Islet precursor cell (in vitro differentiated cells): ENCODE measurements around the gene ZCCHC3.
"Not testable (repeated sequence)": the region's sequence is repeated elsewhere in the genome, so short reads cannot be mapped to it uniquely, and the experiment has no call there.

ENCODE experiments used
- DNase-seq: peaks from one replicate; pipeline ENCODE4 v3.0.0-alpha.2; 2018

ZCCHC3 gene

DNA sequence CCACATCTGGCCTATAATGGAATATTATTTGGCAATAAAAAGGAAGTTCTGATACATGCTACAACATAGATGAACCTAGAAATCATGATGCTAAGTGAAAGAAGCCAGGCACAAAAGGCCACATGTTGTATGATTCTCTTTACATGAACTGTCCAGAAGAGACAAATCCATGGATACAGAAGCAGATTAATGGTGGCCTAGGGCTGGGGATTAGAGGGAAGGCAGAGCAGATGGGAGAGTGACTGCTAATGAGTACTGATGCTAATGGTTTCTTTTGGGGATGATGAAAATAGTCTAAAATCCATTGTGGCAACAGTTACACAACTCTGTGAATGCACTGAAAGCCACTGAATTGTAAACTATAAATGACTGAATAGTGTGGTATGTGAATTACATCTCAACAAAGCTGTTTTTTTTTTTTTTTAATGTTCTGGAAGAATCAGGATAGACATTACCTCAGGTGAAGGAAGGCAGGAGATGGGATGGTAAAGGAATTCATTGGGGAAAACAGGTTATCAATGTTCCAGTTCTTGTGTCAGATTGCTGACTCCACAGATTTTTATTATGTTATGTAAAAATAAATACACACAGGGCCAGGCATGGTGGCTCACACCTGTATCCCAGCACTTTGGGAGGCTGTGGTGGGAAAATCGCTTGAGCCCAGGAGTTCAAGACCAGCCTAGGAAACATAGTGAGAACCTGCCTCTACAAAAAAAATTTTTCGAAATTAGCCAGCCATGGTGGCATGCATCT lies 19.1 kb downstream of the ZCCHC3 start:
- no peak for DNase-seq

DNA sequence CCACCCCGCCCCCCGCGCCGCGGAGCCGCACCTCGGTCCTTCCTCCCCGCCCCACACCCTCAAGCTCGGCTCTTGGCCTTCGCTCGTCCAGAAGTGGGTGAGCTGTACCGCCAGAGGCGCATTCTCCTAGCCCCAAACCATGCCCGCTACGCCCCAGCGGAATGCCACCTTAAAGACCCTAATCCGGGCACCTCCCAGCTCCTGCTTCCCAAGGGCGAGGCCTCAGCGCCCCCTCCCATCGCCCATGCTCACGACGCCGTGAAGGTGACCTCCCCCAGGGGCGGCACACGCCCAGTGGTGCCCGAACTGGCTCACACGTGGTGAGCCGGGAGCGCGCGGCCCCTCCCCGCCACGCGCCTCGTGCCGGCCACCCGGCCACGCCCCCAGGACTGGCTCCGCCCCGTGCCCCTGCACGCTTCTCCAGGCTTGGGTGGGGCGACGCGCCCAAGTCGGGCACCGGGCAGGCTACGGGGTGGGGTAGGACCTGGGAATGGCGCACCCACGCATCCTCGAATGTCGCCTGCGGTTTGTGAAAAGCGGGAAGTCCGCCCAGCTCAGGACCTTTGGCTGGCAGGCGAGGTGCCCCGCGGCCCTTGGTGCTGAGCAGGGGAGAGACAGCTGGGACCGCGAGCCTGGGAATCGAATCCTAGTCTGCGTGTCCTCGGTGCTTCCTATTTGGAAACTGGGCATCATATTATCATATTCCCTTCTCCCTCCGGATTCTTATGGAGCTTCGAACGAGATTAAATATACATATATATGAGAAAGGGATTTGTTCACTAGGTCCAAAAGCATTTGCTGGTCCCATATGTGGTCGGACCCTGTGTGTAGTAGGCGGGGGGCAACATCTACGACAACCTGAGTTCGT lies 27.0 kb downstream of the ZCCHC3 start:
- DNase-seq, result peak; percentile 95

GRCh38 chr20:325045-325888 lies 27.9 kb downstream of the ZCCHC3 start, which contains the start of gene SOX12:
Gene SOX12 (plus strand): TSS chr20:325552. CDS start chr20:325925, 373 bp downstream.
- peak; percentile 98 for DNase-seq

DNA sequence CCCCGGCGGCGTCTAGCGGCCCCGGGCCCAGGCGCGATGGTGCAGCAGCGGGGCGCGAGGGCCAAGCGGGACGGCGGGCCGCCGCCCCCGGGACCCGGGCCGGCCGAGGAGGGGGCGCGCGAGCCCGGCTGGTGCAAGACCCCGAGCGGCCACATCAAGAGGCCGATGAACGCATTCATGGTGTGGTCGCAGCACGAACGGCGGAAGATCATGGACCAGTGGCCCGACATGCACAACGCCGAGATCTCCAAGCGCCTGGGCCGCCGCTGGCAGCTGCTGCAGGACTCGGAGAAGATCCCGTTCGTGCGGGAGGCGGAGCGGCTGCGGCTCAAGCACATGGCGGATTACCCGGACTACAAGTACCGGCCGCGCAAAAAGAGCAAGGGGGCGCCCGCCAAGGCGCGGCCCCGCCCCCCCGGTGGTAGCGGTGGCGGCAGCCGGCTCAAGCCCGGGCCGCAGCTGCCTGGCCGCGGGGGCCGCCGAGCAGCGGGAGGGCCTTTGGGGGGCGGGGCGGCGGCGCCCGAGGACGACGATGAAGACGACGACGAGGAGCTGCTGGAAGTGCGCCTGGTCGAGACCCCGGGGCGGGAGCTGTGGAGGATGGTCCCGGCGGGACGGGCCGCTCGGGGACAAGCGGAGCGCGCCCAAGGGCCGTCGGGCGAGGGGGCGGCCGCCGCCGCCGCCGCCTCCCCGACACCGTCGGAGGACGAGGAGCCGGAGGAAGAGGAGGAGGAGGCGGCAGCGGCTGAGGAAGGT lies 28.7 kb downstream of the ZCCHC3 start:
- DNase-seq, result peak; percentile 85

GRCh38 chr20:326645-327185 lies 29.3 kb downstream of the ZCCHC3 start:
- DNase-seq, result peak; percentile 73

DNA sequence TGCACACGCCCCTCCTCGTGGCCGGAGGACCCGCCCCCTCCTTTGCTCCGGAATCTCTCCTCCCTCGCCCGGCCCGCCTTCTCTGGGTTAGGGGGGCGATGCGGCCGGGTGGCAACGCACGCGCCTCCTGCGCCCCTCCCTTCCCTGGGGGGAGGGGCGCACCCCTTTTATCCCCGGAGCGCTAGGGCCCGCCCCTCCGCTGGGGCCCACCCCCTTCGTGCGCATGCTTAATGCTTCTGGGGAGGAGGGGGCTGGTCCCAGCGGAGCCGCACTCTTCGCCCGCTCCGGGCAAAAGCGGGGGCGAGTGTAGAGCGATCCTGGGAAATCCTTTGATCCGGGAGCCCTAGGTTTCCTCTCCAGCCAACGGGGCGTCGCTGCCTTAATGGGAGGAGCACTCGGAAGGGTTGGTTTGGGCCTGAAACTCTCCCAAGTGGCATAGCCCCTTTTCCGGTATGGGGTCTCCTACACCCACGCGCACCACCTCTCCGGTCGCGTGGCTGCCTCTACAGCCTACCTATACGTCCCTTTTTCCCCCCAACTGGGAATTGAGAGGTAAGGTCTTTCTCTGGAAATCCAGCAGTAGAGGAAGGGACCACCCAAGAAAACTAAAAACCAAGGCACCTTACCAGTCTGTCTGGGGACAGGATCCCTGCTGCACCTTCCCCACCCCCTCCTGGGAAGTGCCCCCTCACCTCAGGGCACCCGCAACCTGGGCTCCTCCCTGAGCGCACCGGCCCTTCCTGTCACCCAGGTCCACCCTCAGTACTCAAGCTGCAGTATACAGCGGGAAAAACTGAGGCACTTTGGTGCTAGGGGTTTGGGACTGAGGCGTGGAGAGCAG lies 30.0 kb downstream of the ZCCHC3 start:
- DNase-seq, result peak; percentile 94

- DNase-seq, result no peak
Observed at GRCh38 chr20:328027-328974, 30.9 kb downstream of the ZCCHC3 start.

DNA sequence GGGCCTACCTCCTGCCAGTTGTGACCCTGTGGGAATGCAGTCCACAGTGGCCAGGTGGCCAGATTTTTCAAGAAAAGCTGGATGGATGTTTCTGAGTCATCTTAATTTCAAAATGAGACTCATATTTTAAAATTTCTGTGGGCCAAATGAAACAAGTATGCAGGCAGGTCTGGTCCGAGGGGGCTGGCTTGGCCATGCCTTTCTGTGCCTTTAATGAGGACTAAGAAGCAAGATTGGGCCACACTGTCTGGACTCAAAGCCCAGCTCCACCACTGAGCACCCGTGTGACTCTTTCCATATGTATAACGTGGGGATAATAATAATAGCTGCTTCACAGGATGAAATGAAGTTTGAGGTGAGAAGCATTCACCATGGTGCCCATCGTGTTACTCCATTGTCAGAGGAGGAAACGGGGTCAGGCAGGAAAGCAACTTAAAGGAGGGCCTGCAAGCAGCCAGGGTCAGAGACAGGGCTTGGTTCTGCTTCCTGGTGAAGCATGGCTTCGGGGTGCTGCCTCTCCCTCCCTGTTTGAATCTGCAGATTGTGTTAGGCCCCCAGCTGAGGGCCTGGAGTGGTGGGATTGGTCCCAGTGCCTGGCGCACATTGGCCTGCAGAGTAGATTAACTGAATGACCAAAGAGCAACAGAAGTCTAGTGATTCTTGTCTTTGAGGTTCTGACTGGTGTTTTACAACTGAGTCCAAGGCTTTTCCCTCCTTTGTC lies 31.8 kb downstream of the ZCCHC3 start:
- DNase-seq, result no peak

DNA sequence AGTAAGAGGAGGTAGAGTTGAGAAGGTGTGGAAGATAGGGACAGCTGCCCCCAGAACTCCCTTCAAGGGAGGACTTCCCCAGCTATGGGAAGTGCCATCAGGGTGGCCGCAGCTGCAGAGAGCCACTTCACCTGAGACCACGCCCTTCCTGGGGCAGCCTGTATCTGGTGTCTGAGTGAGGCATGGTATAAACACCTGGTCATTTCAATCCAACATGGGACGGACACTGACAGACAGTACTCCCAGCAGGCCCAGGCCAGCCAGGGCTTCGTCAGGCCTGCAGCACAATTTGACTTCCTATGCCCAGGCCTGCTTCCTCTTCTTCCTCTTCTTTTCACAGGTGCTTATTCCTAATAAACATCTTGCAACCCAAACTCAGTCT lies 32.5 kb downstream of the ZCCHC3 start:
- no peak for DNase-seq

GRCh38 chr20:330233-331149 lies 33.1 kb downstream of the ZCCHC3 start:
- DNase-seq, result peak; percentile 78

DNA sequence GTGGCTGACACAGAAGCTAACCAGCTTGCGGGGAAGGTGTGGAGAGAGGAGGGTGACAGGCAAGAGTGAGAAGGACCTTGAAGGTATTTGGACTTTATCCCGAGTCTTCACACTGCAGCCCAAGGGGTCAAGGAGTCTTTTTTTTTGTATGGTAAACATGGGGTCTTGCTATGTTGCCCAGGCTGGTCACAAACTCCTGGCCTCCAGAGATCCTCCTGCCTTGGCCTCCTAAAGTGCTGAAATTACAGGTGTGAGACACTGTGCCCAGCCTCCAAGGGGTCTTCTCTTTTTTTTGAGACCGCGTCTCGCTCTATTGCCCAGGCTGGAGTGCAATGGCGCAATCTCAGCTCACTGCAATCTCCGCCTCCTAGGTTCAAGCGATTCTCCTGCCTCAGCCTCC lies 37.2 kb downstream of the ZCCHC3 start:
- no peak for DNase-seq

DNA sequence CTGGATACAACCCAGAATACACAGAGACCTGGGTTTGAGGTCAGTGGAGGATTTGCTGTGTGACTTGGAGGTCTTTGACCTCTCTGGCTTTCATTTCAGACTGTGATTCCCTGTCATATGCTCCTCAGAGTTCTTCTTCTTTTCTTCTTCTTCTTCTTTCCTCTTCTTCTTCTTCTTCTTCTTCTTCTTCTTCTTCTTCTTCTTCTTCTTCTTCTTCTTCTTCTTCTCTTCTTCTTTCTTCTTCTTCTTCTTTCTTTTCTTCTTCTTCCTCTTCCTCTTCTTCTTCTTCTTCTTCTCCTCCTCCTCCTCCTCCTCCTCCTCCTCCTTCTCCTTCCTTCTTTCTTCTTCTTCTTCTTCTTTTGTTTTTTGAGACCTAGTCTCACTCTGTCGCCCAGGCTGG lies 38.7 kb downstream of the ZCCHC3 start:
- not testable (repeated sequence) for DNase-seq

GRCh38 chr20:341682-342081 lies 44.3 kb downstream of the ZCCHC3 start:
- peak; percentile 63 for DNase-seq

GRCh38 chr20:343107-343506 lies 45.7 kb downstream of the ZCCHC3 start:
- no peak for DNase-seq

DNA sequence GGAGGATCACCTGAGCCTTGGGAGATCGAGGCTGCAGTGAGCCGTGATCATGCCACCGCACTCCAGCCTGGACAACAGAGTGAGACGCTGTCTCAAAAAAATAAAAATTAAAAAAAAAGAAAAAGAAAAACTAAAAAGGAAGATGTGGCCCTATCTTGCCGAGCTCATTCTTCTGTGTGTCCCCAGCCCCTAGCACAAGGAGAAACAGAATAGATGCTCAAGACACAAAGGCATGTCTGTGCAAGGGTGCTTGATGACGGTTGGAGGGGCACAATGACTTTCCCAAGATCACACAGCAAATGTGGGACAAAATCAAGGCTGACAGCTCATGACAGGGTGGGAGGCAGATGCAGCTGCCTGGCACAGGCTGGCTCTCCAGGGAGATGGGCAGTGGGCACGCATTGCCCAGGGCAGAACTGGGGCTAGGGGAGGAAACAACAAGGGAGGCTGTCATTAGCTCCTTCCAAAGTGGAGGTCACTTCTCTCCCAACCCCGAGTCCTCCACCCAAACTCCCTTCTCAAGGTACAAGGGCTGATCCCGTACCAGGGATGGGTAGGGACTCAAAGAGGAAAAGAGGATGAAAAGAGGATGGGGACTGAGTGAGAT lies 48.8 kb downstream of the ZCCHC3 start:
- DNase-seq, result no peak

GRCh38 chr20:346640-347316 lies 49.4 kb downstream of the ZCCHC3 start, which contains the start of gene NRSN2:
Gene NRSN2 (plus strand): TSS chr20:347111. CDS start chr20:349644, 2,533 bp downstream.
- peak; percentile 85 for DNase-seq

GRCh38 chr20:347317-347639 lies 49.9 kb downstream of the ZCCHC3 start:
- no peak for DNase-seq
